HG03066 (cell line): ENCODE results near the gene FNDC3B.

Source experiments
- ATAC-seq: cut with Tn5 transposase; IDR thresholded peaks from one replicate; pipeline ENCODE4 v1.9.1; 2021; ENCODE audit warnings: low read depth; ENCODE audit not compliant: unreplicated experiment

Gene FNDC3B

GRCh38 chr3:172405914-172406313 lies 366.5 kb downstream of the FNDC3B start:
- ATAC-seq: no peak

GRCh38 chr3:172407872-172408271 lies 368.5 kb downstream of the FNDC3B start:
- no peak for ATAC-seq

GRCh38 chr3:172410702-172411477 lies 371.5 kb downstream of the FNDC3B start:
- ATAC-seq: no peak

GRCh38 chr3:172411478-172411947 lies 372.1 kb downstream of the FNDC3B start:
- ATAC-seq: no peak

- no peak for ATAC-seq
These were observed 375.9 kb downstream of the FNDC3B start for GRCh38 chr3:172415323-172415722.

- ATAC-seq: no peak
These were observed 398.3 kb downstream of the FNDC3B start for GRCh38 chr3:172437713-172438112.

- no peak for ATAC-seq
These were observed 398.8 kb downstream of the FNDC3B start for GRCh38 chr3:172438186-172438585.

GRCh38 chr3:172441581-172441980 lies 402.2 kb downstream of the FNDC3B start:
- ATAC-seq: no peak

GRCh38 chr3:172442606-172443005 lies 403.2 kb downstream of the FNDC3B start:
- no peak for ATAC-seq

GRCh38 chr3:172444821-172445220 lies 405.4 kb downstream of the FNDC3B start:
- ATAC-seq: no peak

GRCh38 chr3:172446198-172446597 lies 406.8 kb downstream of the FNDC3B start:
- no peak for ATAC-seq

- no peak for ATAC-seq
These were observed 408.5 kb downstream of the FNDC3B start, which contains the start of gene GHSR for GRCh38 chr3:172447611-172448579. TSS of gene GHSR (minus strand) at chr3:172448456. CDS start at chr3:172448413, 43 bp downstream.

- ATAC-seq: no peak
These were observed 409.5 kb downstream of the FNDC3B start for GRCh38 chr3:172448661-172449465.

- ATAC-seq: no peak
These were observed 410.2 kb downstream of the FNDC3B start for GRCh38 chr3:172449466-172450149.
